Neural progenitor cell (in vitro differentiated cells): Measurements from ENCODE around the gene TYMS. TPM values are rescaled to one million over a fixed set of nuclear protein-coding genes. Genes with fewer than 3 reads are reported as not detected.

Experiments
- DNase-seq: peaks from one replicate; pipeline ENCODE4 v3.0.0-alpha.2; 2016; ENCODE audit warnings: low spot score
- H2AFZ ChIP-seq: fragments of 200-600 bp; sonication (generic); replicated peaks from 2 replicates; pipeline ENCODE4 v1.6.1; 2016; ENCODE audit warnings: antibody characterized with exemption
- H3F3A ChIP-seq: fragments of 200-600 bp; sonication (generic); 2 replicates; pipeline ENCODE4 v1.6.1; 2016; ENCODE audit warnings: antibody characterized with exemption, low read depth
- H3K27ac ChIP-seq: fragments of 200-600 bp; sonication (generic); 2 replicates; pipeline ENCODE4 v1.5.1; 2016; ENCODE audit warnings: mild to moderate bottlenecking
- H3K27me3 ChIP-seq: fragments of 200-600 bp; sonication (generic); 2 replicates; pipeline ENCODE4 v1.6.1; 2016; ENCODE audit warnings: mild to moderate bottlenecking, moderate library complexity
- H3K36me3 ChIP-seq: fragments of 200-600 bp; sonication (generic); 2 replicates; pipeline ENCODE4 v1.5.1; 2016
- H3K4me1 ChIP-seq: fragments of 200-600 bp; sonication (generic); 2 replicates; pipeline ENCODE4 v1.6.1; 2016; ENCODE audit warnings: mixed run types
- H3K4me2 ChIP-seq: fragments of 200-600 bp; sonication (generic); 2 replicates; pipeline ENCODE4 v1.6.1; 2016
- H3K4me3 ChIP-seq: fragments of 200-600 bp; sonication (generic); 2 replicates; pipeline ENCODE4 v1.5.1; 2016
- H3K79me2 ChIP-seq: fragments of 200-600 bp; sonication (generic); 2 replicates; pipeline ENCODE4 v1.6.1; 2016; ENCODE audit warnings: low read depth
- H3K9ac ChIP-seq: fragments of 200-600 bp; sonication (generic); 2 replicates; pipeline ENCODE4 v1.6.1; 2016
- H3K9me3 ChIP-seq: fragments of 200-600 bp; sonication (generic); 2 replicates; pipeline ENCODE4 v1.5.1; 2016; ENCODE audit warnings: low read depth
- H4K20me1 ChIP-seq: fragments of 200-600 bp; sonication (generic); 2 replicates; pipeline ENCODE4 v1.6.1; 2016; ENCODE audit warnings: low read depth
- H3K27ac Mint-ChIP-seq: 3 replicates; pipeline ENCODE4 v1.8.0; 2021; ENCODE audit warnings: mixed read lengths
- H3K27me3 Mint-ChIP-seq: 2 replicates; pipeline ENCODE4 v1.8.0; 2022; ENCODE audit warnings: low read depth, mild to moderate bottlenecking, inconsistent platforms, moderate library complexity, mixed read lengths; ENCODE audit not compliant: insufficient read depth
- H3K36me3 Mint-ChIP-seq: 3 replicates; pipeline ENCODE4 v1.8.0; 2021; ENCODE audit warnings: mixed read lengths
- H3K4me1 Mint-ChIP-seq: 3 replicates; pipeline ENCODE4 v1.8.0; 2021; ENCODE audit warnings: mixed read lengths
- H3K4me3 Mint-ChIP-seq: 3 replicates; pipeline ENCODE4 v1.8.0; 2021; ENCODE audit warnings: mild to moderate bottlenecking, moderate library complexity, mixed read lengths
- H3K9me3 Mint-ChIP-seq: 3 replicates; pipeline ENCODE4 v1.8.0; 2020; ENCODE audit warnings: mixed read lengths
- EZH2 ChIP-seq: fragments of 200-600 bp; sonication (generic); IDR thresholded peaks from 2 replicates; pipeline ENCODE4 v1.6.1; 2017; ENCODE audit warnings: antibody characterized with exemption, mild to moderate bottlenecking, moderate library complexity
- EZH2phosphoT487 ChIP-seq: fragments of 200-600 bp; sonication (generic); IDR thresholded peaks from 2 replicates; pipeline ENCODE4 v1.6.1; 2017; ENCODE audit warnings: antibody characterized with exemption
- total RNA-seq: library from RNA; depleted of rRNA; stranded (reverse); fragments of >200 nt; gene quantifications from 2 replicates; pipeline ENCODE4 v1.2.3, GENCODE V29; 2015; ENCODE audit warnings: low replicate concordance
- TF ChIP-seq, protein P1 (sequence below): fragments of 200-600 bp; sonication (generic); IDR thresholded peaks from 2 replicates; pipeline ENCODE4 v1.5.1; 2017; ENCODE audit warnings: antibody characterized with exemption, mild to moderate bottlenecking

TYMS gene
- total RNA-seq, 1 donor from 2014 or later = 86.9 TPM

DNA sequence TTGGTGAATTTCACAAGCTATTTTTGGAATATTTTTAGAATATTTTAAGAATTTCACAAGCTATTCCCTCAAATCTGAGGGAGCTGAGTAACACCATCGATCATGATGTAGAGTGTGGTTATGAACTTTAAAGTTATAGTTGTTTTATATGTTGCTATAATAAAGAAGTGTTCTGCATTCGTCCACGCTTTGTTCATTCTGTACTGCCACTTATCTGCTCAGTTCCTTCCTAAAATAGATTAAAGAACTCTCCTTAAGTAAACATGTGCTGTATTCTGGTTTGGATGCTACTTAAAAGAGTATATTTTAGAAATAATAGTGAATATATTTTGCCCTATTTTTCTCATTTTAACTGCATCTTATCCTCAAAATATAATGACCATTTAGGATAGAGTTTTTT is 15.9 kb downstream of the TYMS start:
- Mint-ChIP-seq H3K4me3 (no peak overlapping the region), H3K9me3 (no peaks in the 10 kb centered on the region), H3K36me3 (peaks cover 32% of the 10 kb centered on the region), H3K27me3 (peaks cover 3% of the 10 kb centered on the region), H3K27ac (no peak overlapping the region), H3K4me1 (no peaks in the 10 kb centered on the region)
- Histone ChIP-seq H4K20me1 (peaks cover 14% of the 10 kb centered on the region), H3K4me1 (no peaks in the 10 kb centered on the region), H3K36me3 (peaks cover 25% of the 10 kb centered on the region), H3K79me2 (no peaks in the 10 kb centered on the region), H3F3A (no peaks in the 10 kb centered on the region), H3K9me3 (no peaks in the 10 kb centered on the region), H3K27me3 (no peaks in the 10 kb centered on the region), H3K27ac (no peak overlapping the region), H3K4me2 (no peak overlapping the region), H2AFZ (no peak overlapping the region), H3K9ac (no peak overlapping the region), H3K4me3 (no peak overlapping the region)
- no peak for DNase-seq
- TF ChIP-seq EZH2phosphoT487 (no peak), EZH2 (no peak)
- TF ChIP-seq, protein P1, sequence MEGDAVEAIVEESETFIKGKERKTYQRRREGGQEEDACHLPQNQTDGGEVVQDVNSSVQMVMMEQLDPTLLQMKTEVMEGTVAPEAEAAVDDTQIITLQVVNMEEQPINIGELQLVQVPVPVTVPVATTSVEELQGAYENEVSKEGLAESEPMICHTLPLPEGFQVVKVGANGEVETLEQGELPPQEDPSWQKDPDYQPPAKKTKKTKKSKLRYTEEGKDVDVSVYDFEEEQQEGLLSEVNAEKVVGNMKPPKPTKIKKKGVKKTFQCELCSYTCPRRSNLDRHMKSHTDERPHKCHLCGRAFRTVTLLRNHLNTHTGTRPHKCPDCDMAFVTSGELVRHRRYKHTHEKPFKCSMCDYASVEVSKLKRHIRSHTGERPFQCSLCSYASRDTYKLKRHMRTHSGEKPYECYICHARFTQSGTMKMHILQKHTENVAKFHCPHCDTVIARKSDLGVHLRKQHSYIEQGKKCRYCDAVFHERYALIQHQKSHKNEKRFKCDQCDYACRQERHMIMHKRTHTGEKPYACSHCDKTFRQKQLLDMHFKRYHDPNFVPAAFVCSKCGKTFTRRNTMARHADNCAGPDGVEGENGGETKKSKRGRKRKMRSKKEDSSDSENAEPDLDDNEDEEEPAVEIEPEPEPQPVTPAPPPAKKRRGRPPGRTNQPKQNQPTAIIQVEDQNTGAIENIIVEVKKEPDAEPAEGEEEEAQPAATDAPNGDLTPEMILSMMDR = no peak

DNA sequence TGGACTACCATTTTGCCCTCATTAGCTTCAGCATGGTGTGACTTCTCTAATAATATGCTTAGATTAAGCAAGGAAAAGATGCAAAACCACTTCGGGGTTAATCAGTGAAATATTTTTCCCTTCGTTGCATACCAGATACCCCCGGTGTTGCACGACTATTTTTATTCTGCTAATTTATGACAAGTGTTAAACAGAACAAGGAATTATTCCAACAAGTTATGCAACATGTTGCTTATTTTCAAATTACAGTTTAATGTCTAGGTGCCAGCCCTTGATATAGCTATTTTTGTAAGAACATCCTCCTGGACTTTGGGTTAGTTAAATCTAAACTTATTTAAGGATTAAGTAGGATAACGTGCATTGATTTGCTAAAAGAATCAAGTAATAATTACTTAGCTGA is 16.3 kb downstream of the TYMS start:
- Histone ChIP-seq H3K4me1 (no peaks in the 10 kb centered on the region), H3K4me3 (no peak overlapping the region), H3K36me3 (peaks cover 25% of the 10 kb centered on the region), H3K27ac (no peak overlapping the region), H3K79me2 (no peaks in the 10 kb centered on the region), H3K9ac (no peak overlapping the region), H4K20me1 (peaks cover 14% of the 10 kb centered on the region), H3K9me3 (no peaks in the 10 kb centered on the region), H3K27me3 (no peaks in the 10 kb centered on the region), H2AFZ (no peak overlapping the region), H3K4me2 (no peak overlapping the region), H3F3A (no peaks in the 10 kb centered on the region)
- Mint-ChIP-seq H3K27ac (no peak overlapping the region), H3K36me3 (peaks cover 28% of the 10 kb centered on the region), H3K4me3 (no peak overlapping the region), H3K4me1 (no peaks in the 10 kb centered on the region), H3K27me3 (peaks cover 3% of the 10 kb centered on the region), H3K9me3 (no peaks in the 10 kb centered on the region)
- DNase-seq = no peak
- TF ChIP-seq EZH2phosphoT487 = no peak
- TF ChIP-seq, protein P1 = no peak
- no peak for TF ChIP-seq EZH2

DNA sequence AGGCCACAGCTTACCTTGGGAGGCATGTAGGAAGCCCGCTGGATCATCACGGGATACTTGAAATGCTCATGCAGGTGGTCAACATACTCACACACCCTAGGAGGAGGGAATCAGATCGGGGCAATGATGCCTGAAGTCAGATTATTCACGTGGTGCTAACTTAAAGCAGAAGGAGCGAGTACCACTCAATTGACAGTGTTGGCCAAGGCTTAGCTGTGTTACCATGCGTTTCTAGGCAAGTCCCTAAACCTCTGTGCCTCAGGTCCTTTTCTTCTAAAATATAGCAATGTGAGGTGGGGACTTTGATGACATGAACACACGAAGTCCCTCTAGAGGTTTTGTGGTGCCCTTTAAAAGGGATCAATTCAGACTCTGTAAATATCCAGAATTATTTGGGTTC is 17.9 kb downstream of the TYMS start:
- Mint-ChIP-seq H3K4me3 (no peak overlapping the region), H3K4me1 (no peaks in the 10 kb centered on the region), H3K36me3 (peaks cover 22% of the 10 kb centered on the region), H3K27me3 (no peaks in the 10 kb centered on the region), H3K27ac (no peak overlapping the region), H3K9me3 (no peaks in the 10 kb centered on the region)
- no peaks in the 10 kb centered on the region for H3K9me3 ChIP-seq
- H3K4me1 ChIP-seq = no peaks in the 10 kb centered on the region
- H3K4me2 ChIP-seq = no peak overlapping the region
- no peak for DNase-seq
- TF ChIP-seq EZH2 = no peak
- TF ChIP-seq, protein P1 = no peak
- TF ChIP-seq EZH2phosphoT487 = no peak
- H3K36me3 ChIP-seq = peaks cover 25% of the 10 kb centered on the region
- peaks cover 22% of the 10 kb centered on the region for H4K20me1 ChIP-seq
- no peaks in the 10 kb centered on the region for H3K27me3 ChIP-seq
- H3K9ac ChIP-seq = no peak overlapping the region
- H3K27ac ChIP-seq = no peak overlapping the region
- no peak overlapping the region for H2AFZ ChIP-seq
- no peak overlapping the region for H3K4me3 ChIP-seq
- H3K79me2 ChIP-seq = no peaks in the 10 kb centered on the region
- H3F3A ChIP-seq = no peaks in the 10 kb centered on the region
